ENCODE data around the gene PDIA5. TPM values are rescaled to one million over a fixed set of nuclear protein-coding genes. Genes with fewer than 3 reads are reported as not detected.

The PDIA5 gene
- total and polyA plus RNA-seq, 2 donors, result 29.0 to 42.5 TPM

DNA sequence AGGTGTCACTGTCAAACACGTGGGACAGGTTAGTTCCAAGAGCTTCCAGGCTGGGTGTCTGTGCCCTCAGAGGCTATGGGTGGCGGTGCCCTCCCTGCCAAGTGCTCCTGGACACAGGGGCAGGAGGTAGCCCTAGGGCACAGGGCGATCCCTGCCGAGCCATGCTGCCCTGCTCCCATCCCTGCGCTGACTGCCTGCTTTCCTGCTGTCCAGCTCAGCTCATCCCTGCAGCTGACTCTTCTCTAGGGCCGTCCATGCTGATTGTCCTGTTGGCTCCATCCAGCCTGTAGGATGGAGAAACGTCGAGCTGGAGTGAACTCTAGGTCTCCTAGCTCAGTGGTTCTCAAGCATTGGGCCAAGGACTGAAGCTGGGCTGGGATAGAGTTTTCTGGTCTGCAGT lies 3.7 kb downstream of the PDIA5 start:
- Histone ChIP-seq H3K36me3 (ENCODE audit: insufficient read depth) (no peaks in the 10 kb centered on the region), H3K4me3 (ENCODE audit: low read depth, low read length) (no peak overlapping the region), H3K4me1 (ENCODE audit: insufficient read depth) (peaks cover 2% of the 10 kb centered on the region), H3K27ac (ENCODE audit: low read depth) (no peak overlapping the region)
- DNase-seq (ENCODE audit: extremely low spot score), result no peak
- 63% methylated on average over 8 of the region's 8 CpGs for WGBS

DNA sequence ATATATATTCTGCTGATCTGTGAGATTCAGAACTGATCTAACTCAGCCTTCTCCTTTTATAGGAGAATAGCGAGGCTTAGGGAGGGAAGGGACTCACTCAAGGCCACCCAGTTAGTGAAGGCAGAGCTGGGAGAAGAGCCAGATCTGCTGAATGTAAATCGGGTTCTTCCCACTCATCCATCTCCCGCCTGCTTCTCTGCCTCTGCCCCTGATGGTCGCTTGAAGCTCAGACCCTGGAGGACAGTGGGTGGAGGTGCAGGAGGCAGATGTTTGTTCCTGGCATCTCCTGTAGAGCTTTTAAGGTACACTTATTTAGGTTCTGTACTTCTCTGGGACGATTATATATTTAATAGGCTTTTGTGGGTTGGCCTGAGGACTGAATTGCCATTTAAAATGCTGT lies 4.3 kb downstream of the PDIA5 start:
- no peaks in the 10 kb centered on the region for H3K36me3 ChIP-seq (ENCODE audit: insufficient read depth)
- no peak for DNase-seq (ENCODE audit: extremely low spot score)
- H3K27ac ChIP-seq (ENCODE audit: low read depth), result no peak overlapping the region
- no peak overlapping the region for H3K4me3 ChIP-seq (ENCODE audit: low read depth, low read length)
- WGBS, result 40% methylated on average over 5 of the region's 5 CpGs
- H3K4me1 ChIP-seq (ENCODE audit: insufficient read depth), result peaks cover 2% of the 10 kb centered on the region

DNA sequence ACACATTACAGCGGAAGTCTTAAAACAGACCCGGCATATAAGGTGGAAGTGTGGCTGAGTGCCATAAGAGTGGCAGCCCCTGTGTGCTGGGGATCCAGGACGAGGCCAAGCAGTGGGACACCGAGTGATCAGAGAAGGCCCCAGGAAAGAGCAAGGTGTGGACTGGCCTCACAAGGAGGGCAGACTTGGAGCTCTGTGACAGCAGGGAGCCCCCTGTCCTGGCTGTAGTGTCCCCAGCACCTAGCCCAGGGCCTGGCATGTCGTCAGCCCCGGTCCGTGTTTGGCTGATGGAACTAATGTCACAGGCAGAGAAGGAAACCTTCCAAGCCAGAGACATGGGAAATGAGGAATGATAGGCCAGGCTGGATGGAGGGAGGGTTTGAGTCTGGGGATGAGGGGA lies 4.8 kb downstream of the PDIA5 start:
- Histone ChIP-seq H3K36me3 (ENCODE audit: insufficient read depth) (no peaks in the 10 kb centered on the region), H3K4me1 (ENCODE audit: insufficient read depth) (peaks cover 2% of the 10 kb centered on the region), H3K27ac (ENCODE audit: low read depth) (no peak overlapping the region), H3K4me3 (ENCODE audit: low read depth, low read length) (no peak overlapping the region)
- no peak for DNase-seq (ENCODE audit: extremely low spot score)
- 58% methylated on average over 7 of the region's 7 CpGs for WGBS

DNA sequence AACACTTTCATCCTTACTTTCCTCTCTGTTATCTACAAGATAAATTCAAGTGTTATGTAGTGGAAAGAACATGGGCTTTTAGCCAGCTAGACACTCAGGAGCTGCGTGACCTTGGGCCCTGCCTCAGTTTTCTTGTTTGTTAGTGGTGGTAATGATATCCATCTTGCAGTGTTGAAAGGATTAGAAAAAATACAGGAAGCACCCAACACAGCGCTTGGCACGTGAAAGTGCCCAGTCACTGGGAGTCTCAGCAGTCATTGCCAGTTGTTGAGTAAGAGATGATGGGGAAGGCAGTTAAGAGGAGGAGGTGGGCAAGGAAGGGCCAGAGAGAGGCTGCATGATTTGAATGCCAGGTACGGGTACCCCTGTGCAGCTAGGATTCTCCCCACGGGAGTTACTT lies 5.3 kb downstream of the PDIA5 start:
- Histone ChIP-seq H3K36me3 (ENCODE audit: insufficient read depth) (no peaks in the 10 kb centered on the region), H3K27ac (ENCODE audit: low read depth) (no peak overlapping the region), H3K4me3 (ENCODE audit: low read depth, low read length) (no peak overlapping the region), H3K4me1 (ENCODE audit: insufficient read depth) (peaks cover 2% of the 10 kb centered on the region)
- no peak for DNase-seq (ENCODE audit: extremely low spot score)
- 86% methylated on average over 5 of the region's 5 CpGs for WGBS

DNA sequence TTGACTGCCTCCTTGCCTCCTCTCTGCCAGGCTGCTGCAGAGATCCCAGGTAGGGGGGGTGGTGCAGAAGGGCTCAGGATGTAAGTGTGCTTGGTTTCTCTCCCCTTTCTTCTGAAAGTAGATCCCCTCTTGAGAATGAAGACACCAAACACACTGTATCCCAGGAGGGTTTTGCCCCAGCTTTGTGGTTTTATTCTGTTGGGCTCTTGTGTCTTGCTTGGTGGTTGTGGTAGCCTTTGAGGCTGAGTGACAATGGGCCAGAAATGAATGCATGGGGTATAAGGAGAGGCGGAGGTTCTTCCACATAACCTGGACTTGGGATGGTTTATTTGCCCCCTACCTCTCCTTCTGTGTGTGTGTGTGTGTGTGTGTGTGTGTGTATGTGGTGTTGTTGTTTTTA lies 5.7 kb downstream of the PDIA5 start:
- H3K27ac ChIP-seq (ENCODE audit: low read depth), result no peak overlapping the region
- 97% methylated on average over 1 of the region's 1 CpG for WGBS
- H3K36me3 ChIP-seq (ENCODE audit: insufficient read depth), result no peaks in the 10 kb centered on the region
- peaks cover 2% of the 10 kb centered on the region for H3K4me1 ChIP-seq (ENCODE audit: insufficient read depth)
- no peak overlapping the region for H3K4me3 ChIP-seq (ENCODE audit: low read depth, low read length)
- DNase-seq (ENCODE audit: extremely low spot score), result no peak

DNA sequence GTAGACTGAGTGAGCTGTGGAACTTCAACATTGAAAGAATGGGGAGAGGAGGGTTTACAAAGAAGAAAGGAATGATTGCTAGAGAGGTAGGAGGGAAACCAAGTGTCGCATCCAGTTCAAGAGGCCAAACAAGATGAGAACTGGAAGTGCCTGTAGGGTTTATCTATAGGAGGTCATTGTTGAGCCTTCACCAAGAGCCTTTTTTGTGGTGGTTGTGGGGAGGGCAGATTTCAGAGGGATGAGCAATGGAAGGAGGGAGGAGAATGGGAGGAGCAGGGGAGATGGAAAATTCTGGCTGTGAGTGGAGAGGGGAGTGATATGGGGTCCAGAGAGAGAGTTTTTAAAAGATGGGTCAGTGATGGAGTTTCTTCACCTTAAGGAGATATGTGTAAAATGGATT lies 8.5 kb downstream of the PDIA5 start:
- 93% methylated on average over 1 of the region's 1 CpG for WGBS

DNA sequence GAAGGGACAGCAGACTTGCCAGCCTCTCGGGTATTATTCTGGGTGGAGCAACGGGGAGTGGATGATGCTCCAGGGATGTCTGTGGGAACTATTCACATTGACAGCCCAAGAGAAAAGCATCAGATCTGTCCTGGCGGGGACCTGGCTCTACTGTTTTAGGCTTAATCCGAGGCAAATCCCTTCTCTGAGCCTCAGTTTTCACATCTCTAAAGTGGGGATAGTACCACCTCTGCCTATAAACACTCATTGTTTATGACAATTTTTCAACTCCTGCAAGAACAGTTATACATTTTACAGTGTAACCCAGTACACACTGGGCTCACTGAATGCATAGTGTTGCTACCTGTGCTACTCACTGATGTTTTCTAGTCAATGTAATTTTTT lies 9.3 kb downstream of the PDIA5 start:
- Histone ChIP-seq H3K4me1 (ENCODE audit: insufficient read depth) (peaks cover 5% of the 10 kb centered on the region), H3K36me3 (ENCODE audit: insufficient read depth) (no peaks in the 10 kb centered on the region), H3K4me3 (ENCODE audit: low read depth, low read length) (no peak overlapping the region), H3K27ac (ENCODE audit: low read depth) (no peak overlapping the region)
- WGBS, result 87% methylated on average over 4 of the region's 4 CpGs
- no peak for DNase-seq (ENCODE audit: extremely low spot score)

More for the DNA sequence above, 8.5 kb downstream of the PDIA5 start:
- no peak for DNase-seq (ENCODE audit: extremely low spot score)
- H3K27ac ChIP-seq (ENCODE audit: low read depth), result peak overlapping the region; percentile 52
- H3K36me3 ChIP-seq (ENCODE audit: insufficient read depth), result no peaks in the 10 kb centered on the region
- H3K4me1 ChIP-seq (ENCODE audit: insufficient read depth), result peaks cover 5% of the 10 kb centered on the region
- H3K4me3 ChIP-seq (ENCODE audit: low read depth, low read length), result no peak overlapping the region

DNA sequence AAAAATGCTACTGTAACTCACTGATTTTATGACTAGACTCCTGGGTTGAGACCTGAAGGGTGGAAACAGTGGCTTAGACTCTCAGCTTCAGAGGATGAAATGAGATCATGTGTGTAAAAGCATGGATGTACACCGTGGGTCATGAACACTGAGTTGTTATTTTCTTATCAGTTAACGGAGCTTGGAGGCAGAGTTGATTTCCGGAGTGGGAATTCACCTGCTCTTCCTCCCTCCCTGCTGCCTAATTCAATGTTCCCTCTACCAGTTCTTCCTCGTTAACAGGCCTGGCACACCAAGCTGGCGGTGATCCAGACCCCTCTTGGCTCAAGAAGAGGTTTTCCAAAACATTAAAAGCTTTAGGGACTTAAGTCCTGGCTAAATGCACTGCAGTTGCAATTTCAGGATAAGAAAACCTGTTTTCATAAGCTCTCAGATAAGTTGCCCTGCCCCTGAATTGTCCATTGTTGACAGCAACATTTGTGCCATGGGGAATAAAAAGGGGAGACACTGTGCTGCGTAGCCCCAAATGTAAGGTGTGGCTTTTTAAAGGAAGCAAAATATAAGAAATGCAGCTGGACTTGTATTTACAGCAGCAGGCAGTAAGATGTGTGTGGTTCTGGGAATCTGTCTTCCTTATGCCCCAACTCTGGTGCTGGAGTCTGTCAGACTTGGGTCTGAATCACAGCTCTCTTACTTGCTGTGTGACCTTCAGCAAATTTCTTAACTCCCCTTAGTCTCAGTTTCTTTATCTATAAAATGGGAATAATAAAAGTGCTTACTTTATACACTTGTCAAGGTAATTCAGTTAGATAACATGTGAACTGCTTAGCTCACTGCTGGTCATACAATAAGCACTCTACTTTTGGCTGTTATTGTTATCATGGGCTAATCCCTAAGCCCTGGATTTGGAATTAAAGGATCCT lies 9.9 kb downstream of the PDIA5 start:
- DNase-seq (ENCODE audit: extremely low spot score), result no peak
- Histone ChIP-seq H3K36me3 (ENCODE audit: insufficient read depth) (no peaks in the 10 kb centered on the region), H3K4me3 (ENCODE audit: low read depth, low read length) (no peak overlapping the region), H3K4me1 (ENCODE audit: insufficient read depth) (peaks cover 5% of the 10 kb centered on the region), H3K27ac (ENCODE audit: low read depth) (peak overlapping the region; percentile 28)
- WGBS, result 9% methylated on average over 6 of the region's 6 CpGs

DNA sequence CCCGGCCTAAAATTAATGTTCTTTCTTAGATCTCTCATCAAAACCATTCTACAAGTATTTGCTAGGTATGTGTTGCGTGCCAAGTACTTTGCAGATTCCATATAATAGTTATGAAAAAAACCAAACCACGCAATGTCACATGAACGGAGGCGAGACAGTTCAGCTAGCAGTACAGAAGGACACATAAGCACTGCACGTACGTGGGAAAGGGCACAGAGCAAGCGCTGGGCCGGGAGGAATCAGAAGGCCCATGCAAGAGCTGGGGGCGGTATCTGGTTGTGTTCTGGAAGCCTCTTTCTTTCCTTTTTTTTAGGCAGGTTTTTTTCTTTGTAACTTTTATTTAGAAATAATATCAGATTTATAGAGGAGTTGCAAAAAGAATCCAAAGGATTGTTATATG lies 11.3 kb downstream of the PDIA5 start:
- Histone ChIP-seq H3K27ac (ENCODE audit: low read depth) (no peak overlapping the region), H3K4me1 (ENCODE audit: insufficient read depth) (peaks cover 5% of the 10 kb centered on the region), H3K36me3 (ENCODE audit: insufficient read depth) (no peaks in the 10 kb centered on the region), H3K4me3 (ENCODE audit: low read depth, low read length) (no peak overlapping the region)
- WGBS, result 93% methylated on average over 10 of the region's 10 CpGs
- no peak for DNase-seq (ENCODE audit: extremely low spot score)

DNA sequence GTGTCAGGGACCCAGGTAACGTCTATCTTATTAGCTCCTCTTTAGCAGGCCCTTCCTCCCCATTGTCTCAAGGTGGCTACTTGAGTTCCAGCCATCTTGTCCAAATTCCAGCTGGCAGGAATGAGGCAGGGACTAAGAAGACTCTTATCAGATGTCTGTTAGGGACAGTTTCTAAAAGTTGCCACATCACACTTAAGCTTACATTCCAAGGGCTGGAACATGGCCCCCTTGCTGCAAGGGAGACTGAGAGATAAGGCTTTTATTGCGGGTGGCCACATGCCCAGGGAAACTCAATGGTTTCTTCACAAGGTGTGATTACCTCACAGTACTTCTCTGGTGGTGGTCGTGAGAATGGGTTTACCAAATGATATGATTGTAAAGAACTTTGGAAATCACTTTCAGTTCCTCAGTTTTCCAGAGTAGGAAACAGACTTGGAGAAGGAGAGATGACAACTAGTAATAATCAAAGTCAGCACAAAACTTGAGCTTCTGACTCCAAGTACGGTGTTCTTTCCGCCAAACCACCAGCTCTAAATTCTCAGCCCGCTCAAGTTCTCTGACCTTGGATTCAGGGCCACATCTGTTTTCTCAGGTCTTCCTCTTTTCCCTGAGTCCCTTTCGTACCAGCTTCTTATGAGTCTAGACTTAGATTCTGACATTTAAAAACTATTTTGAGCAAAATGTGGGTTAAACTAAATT lies 14.2 kb downstream of the PDIA5 start:
- 63% methylated on average over 7 of the region's 7 CpGs for WGBS
- no peak for DNase-seq (ENCODE audit: extremely low spot score)
- H3K4me1 ChIP-seq (ENCODE audit: insufficient read depth), result peaks cover 2% of the 10 kb centered on the region
- no peak overlapping the region for H3K4me3 ChIP-seq (ENCODE audit: low read depth, low read length)
- no peak overlapping the region for H3K27ac ChIP-seq (ENCODE audit: low read depth)
- no peaks in the 10 kb centered on the region for H3K36me3 ChIP-seq (ENCODE audit: insufficient read depth)

DNA sequence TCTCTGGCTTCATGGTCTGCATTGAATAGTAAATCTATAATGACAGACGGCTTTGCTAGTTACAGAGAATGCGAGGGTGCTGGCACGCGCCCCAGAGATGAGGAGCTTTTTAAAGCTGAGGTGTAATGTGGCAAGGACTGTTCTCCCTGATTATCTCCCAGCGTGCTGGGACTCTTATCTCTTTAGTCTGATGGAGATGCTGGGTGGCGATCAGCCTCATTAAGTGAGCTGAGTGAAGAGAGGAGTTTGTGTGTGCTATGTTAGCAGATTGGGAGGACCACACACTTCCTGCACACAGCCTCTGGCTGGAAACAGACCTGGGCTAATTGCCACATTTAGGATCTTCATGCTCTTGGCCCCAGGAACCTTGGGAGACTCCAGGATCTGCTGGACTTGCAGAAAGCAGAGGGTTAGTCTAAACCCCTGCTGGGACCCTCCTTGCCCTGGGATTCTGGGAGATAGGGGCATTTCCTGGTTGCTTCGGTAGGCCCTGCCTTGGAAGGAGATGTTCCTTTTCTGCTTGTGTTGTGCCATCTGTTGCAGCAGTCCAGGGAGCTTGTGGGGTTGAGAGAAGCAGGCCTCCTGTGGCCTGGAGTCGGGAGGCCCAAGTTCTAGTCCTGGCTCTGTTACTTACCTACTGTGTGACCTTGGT lies 15.0 kb downstream of the PDIA5 start:
- Histone ChIP-seq H3K27ac (ENCODE audit: low read depth) (peak overlapping the region; percentile 28), H3K4me3 (ENCODE audit: low read depth, low read length) (no peak overlapping the region), H3K4me1 (ENCODE audit: insufficient read depth) (peaks cover 2% of the 10 kb centered on the region), H3K36me3 (ENCODE audit: insufficient read depth) (no peaks in the 10 kb centered on the region)
- DNase-seq (ENCODE audit: extremely low spot score), result no peak
- WGBS, result 30% methylated on average over 8 of the region's 8 CpGs

DNA sequence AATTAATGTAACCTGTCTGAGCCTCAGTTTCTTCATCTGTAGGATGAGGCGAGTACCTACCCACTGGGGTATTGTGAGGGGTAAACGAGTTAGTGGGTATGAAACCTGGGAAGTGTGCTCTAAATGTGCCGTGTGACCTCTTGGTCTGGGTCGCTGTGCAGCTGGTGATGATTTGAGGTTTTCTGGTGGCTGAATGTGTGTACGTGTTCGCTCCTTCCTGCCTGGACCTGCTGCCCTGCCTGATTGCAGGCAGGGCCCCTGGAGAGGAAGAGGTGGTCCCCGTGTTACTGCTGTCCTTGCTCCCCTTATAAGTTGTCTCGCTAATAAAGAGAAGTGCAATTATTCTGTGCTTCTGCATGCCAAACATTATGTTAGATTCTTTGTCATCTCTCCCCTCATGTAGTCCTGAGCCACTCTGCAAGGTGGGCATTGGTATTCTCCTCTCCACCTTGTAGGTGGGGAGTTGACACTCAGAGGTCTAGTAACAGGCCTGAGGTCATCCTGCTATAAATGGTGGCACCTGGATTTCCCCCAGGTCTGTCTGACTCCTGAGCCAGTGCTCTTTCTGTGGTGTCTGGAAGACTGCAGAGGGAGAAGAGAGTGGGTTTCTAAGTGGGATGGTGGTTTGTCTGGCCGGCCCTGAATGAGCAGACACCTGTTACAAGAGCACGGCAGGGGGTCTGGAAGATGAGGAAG lies 15.7 kb downstream of the PDIA5 start:
- Histone ChIP-seq H3K4me3 (ENCODE audit: low read depth, low read length) (no peak overlapping the region), H3K36me3 (ENCODE audit: insufficient read depth) (no peaks in the 10 kb centered on the region), H3K4me1 (ENCODE audit: insufficient read depth) (peaks cover 2% of the 10 kb centered on the region), H3K27ac (ENCODE audit: low read depth) (no peak overlapping the region)
- no peak for DNase-seq (ENCODE audit: extremely low spot score)
- 71% methylated on average over 10 of the region's 10 CpGs for WGBS

DNA sequence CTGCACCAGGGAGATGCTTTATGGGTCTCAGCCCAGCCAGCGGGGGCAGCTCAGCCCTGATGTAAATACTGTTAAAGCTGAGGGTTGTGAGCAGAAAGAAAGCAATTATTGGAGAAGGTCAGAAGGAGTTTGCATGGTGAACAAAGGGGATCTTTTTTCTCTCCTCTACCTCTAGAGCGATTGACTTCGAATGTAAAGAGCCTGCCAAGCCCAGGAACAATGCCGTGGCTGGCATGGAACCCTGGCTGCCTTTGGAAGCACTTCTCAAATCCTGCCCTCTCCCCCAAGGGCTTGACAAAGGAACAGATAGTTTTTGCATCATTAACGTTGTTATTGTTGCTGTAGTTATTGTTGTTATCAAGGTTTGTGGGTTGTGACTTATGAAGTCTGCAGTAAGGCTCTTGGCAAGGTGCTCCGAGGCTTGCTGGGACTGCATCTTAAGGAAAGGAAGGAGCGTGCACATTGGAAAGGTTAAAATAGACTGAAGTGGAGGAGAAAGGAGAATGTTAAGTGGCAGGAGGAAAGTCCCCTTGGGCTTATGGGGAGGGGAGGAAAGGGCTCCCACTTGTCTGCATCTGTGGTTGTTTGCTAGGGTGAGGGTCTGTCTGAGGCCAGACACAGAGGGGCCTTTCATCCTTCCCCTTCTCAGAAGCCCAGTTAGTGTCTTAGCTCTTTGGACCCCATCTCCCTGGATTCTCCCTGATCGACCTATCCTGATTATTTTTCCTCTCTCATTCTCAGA lies 16.7 kb downstream of the PDIA5 start:
- Histone ChIP-seq H3K36me3 (ENCODE audit: insufficient read depth) (no peaks in the 10 kb centered on the region), H3K4me1 (ENCODE audit: insufficient read depth) (peaks cover 2% of the 10 kb centered on the region), H3K4me3 (ENCODE audit: low read depth, low read length) (no peak overlapping the region), H3K27ac (ENCODE audit: low read depth) (no peak overlapping the region)
- WGBS, result 43% methylated on average over 8 of the region's 8 CpGs
- no peak for DNase-seq (ENCODE audit: extremely low spot score)

Data from urinary bladder (tissue), 4 donors.